Muscle of arm (tissue), 12 donors: Measurements from ENCODE around the gene TEK. TPM values are rescaled to one million over a fixed set of nuclear protein-coding genes. Genes with fewer than 3 reads are reported as not detected.

Experiments used
- DNase-seq: peaks from one replicate; pipeline ENCODE4 v3.0.0-alpha.2; 2013
- polyA plus RNA-seq, 12 donors: library from polyadenylated mRNA; unstranded; fragments of 120-200 nt; gene quantifications; one replicate each; pipeline ENCODE4 v1.2.1, GENCODE V29; 2013; ENCODE audit not compliant: insufficient read length in 12 of 12

Gene TEK
- polyA plus RNA-seq, 12 donors: 14.2 to 20.3 (median 17.8) TPM; not detected in 1

DNA sequence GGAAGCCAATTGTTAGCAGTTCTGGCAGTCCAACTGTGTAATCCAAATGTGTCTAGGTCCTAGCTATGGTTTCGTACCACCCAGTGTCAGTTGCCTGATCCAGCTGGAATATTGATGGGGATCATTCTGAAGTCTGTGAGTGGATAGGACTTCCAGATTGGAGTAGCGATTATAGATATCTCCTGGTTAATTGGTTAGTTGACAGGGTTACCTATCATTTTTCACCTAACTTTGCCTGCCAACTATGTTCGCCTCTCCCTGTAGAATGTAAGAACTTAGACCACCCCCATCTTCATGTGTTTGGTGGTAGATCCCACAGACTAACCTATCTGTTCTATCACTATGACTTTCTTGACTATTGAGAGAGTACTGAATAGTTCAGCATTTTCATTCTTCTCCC, 59.9 kb downstream of the TEK start:
- no peak for DNase-seq

GRCh38 chr9:27176971-27177370, 67.9 kb downstream of the TEK start:
- DNase-seq: no peak

DNA sequence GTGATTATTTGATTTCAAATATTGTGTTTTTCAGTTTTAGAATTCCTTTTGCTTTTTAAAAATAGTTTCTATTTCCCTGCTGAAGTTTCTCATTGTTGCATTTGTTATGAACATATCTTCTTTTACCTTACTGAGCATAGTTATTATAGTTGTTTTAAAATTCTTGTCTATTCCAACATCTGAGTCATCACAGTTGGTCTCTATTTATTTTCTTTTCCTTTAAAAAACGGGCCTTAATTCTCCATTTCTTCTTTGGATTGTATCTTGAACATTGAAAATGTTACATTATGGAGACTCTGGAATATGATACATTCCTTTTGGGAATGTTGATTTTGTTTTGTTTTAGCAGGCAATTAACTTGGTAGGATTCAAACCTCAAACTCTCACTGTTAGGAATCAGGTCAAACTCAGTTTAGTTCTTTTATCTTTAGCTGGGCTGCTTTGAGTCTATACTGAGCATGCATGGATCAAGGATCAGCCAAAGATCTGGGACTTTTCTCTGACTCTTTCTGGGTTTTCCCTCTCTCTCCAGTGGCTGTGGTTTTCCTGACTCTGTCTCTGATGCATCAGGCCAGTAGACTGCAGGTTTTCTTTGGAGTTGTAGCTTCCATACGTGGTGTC, 70.3 kb downstream of the TEK start:
- no peak for DNase-seq

- DNase-seq: no peak
Measured at GRCh38 chr9:27181381-27181780, 72.4 kb downstream of the TEK start.

GRCh38 chr9:27182421-27182820, 73.4 kb downstream of the TEK start:
- no peak for DNase-seq

DNA sequence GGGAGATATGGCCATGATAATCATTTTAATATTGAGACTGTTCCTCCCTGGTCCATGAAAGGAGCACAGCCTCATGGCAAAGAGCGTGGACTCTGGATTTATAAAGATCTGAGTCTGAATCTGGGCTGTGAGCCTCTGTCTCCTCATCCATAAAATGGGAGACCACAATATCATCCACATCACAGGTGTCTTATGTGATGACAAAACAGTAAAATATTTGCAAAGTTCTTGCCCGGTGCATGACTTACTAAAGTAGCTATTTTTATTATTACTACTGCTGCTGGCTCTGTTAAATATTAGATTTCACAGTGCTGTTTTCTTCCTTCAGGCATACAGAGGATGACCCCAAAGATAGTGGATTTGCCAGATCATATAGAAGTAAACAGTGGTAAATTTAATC, 74.1 kb downstream of the TEK start:
- DNase-seq: no peak

DNA sequence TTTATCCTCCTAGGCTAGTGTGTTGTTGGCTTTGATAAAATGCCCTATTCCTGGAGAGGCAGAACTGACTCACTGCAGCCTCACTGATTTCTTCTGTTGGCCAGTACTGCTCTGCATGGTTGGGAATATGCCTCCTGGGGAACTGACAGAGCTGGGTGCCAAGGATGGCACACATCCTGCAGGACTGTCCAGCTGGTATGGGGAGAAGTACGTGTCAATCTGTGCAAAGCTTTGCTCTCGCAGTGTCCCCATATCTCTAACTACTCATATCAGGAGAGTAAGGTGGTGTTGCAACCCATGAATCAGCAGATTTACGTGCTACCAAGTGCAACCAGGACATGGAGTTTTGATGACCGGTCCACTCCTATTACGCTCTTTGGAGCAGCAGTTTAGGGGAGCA, 74.7 kb downstream of the TEK start:
- no peak for DNase-seq

GRCh38 chr9:27184556-27185351, 75.7 kb downstream of the TEK start:
- DNase-seq: no peak

GRCh38 chr9:27188426-27188825, 79.4 kb downstream of the TEK start:
- DNase-seq: no peak

DNA sequence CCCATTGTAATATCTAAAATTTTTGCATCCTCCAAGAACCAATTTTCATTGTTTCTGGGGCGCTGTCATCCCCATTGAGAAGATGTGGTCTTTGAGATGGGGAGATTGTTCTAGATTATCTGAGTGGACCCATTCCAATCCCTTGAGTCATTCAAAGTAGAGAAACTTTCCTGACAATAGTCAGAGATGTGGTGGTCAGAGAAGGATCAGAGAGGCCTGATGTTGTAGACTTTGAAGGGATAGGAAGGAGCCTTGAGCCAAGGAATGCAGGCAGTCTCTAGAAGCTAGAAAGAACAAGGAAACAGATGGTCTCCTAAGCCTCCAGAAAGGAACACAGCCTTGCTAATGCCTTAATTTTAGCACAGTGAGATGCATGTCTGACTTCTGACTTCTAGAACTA, 80.4 kb downstream of the TEK start:
- DNase-seq: no peak

GRCh38 chr9:27192291-27192960, 83.4 kb downstream of the TEK start:
- no peak for DNase-seq

- DNase-seq: no peak
Measured at GRCh38 chr9:27193886-27194285, 84.9 kb downstream of the TEK start.

- DNase-seq: peak; percentile 7
Measured at GRCh38 chr9:27194401-27195091, 85.5 kb downstream of the TEK start.

GRCh38 chr9:27195191-27195590, 86.2 kb downstream of the TEK start:
- no peak for DNase-seq

- no peak for DNase-seq
Measured at GRCh38 chr9:27196383-27196782, 87.4 kb downstream of the TEK start.

DNA sequence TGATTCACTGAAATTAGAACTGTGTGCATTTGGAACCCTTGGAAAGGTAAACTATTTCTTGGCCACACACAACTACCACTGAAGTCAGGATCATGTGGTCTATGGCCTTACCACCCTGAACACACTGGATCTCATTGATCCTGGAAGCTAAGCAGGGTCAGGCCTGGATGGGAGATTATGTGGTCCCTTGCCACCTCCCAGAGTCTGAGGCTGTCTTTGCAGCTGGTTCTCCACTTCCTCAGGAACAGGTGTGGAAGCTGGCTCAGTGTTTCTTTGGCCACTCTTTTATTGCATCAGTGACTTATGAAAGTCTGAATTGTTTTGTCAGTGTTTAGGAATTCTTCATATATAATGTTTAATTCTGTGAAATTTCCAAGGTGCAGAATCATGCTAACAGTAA, 89.2 kb downstream of the TEK start:
- peak; percentile 16 for DNase-seq

GRCh38 chr9:27202056-27202455, 93.0 kb downstream of the TEK start:
- DNase-seq: no peak

- no peak for DNase-seq
Measured at GRCh38 chr9:27203783-27204182, 94.8 kb downstream of the TEK start.

DNA sequence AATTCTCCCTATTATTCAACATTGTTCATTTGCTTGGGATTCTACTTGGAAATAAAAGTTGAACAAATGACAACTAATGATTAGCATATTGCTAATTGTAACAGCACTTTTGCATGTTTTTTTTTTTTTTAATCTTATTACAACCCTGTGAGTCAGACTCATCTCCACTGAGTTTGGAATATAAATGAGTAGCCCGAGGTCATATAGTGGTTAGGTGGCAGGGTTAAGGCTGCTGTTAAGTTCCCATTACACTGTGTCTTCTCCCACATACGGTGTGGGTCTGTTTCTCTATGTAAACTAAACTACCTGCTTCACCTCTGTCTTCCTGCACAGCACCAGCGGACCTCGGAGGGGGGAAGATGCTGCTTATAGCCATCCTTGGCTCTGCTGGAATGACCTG, 95.6 kb downstream of the TEK start:
- no peak for DNase-seq

- DNase-seq: no peak
Measured at GRCh38 chr9:27205198-27205597, 96.2 kb downstream of the TEK start.

DNA sequence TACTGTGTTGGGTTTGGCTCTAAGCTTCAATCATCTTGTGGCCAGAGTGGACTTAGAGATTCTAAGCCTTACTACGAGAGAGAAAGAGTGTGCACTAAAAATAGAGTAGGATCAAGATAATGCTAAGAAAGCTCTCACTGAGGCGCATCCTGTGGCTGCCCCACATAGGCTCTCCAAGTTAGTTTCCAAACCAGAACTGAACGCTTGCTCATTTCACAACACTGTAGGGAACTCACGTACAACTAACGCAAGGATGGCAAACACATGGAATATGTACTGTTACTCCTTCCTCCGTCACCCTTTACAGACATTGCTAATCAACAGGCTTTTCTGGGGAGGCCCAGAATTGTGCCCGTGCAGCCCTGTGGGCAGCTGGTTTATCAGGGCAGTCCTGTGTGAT, 97.0 kb downstream of the TEK start:
- no peak for DNase-seq

DNA sequence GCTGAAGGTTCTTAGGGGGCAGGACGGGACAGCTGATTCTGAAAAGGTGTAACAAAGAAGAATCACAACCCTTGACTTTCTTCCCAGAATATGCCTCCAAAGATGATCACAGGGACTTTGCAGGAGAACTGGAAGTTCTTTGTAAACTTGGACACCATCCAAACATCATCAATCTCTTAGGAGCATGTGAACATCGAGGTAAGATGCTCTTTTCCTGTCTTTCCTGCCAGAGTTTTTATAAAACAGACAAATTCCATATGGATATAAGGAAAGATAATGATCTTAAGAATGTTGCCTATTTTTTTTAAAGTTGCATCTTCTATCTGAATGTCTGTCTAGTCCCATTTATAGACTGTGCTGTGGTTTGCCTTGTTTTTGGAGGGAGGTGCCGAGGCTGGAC, 100.0 kb downstream of the TEK start:
- no peak for DNase-seq

- no peak for DNase-seq
Measured at GRCh38 chr9:27210588-27210987, 101.6 kb downstream of the TEK start.
